Stimulated activated CD8-positive, alpha-beta memory T cell treated with anti-CD3 and anti-CD28 coated beads, Interleukin-15, amount 100 ng/mL, for 48 hours (primary cell): ENCODE measurements around the gene PCSK6.

Source experiments
- DNase-seq, 2 donors: peaks; one replicate each; pipeline ENCODE4 v3.0.0-alpha.2; 2020; ENCODE audit warnings: low read depth in 2 of 2

PCSK6 gene

GRCh38 chr15:101447561-101448071, 41.9 kb downstream of the PCSK6 start:
- no peak for DNase-seq

GRCh38 chr15:101447168-101447533, 42.4 kb downstream of the PCSK6 start:
- DNase-seq, result no peak

- no peak for DNase-seq
Observed at GRCh38 chr15:101446518-101447167, 42.9 kb downstream of the PCSK6 start.

GRCh38 chr15:101445562-101446517, 43.7 kb downstream of the PCSK6 start:
- DNase-seq, result no peak

- no peak for DNase-seq
Observed at GRCh38 chr15:101444807-101445508, 44.5 kb downstream of the PCSK6 start.

GRCh38 chr15:101444015-101444414, 45.5 kb downstream of the PCSK6 start:
- DNase-seq, result no peak

- DNase-seq, result no peak
Observed at GRCh38 chr15:101442272-101442671, 47.2 kb downstream of the PCSK6 start.

GRCh38 chr15:101441696-101442095, 47.8 kb downstream of the PCSK6 start:
- DNase-seq, result no peak

- no peak for DNase-seq
Observed at GRCh38 chr15:101440846-101441590, 48.5 kb downstream of the PCSK6 start.

GRCh38 chr15:101439920-101440319, 49.6 kb downstream of the PCSK6 start:
- no peak for DNase-seq

GRCh38 chr15:101439285-101439919, 50.1 kb downstream of the PCSK6 start:
- DNase-seq, result no peak

- no peak for DNase-seq
Observed at GRCh38 chr15:101438482-101439284, 50.8 kb downstream of the PCSK6 start.

GRCh38 chr15:101437618-101438481, 51.7 kb downstream of the PCSK6 start:
- no peak for DNase-seq

GRCh38 chr15:101437209-101437608, 52.3 kb downstream of the PCSK6 start:
- no peak for DNase-seq

- no peak for DNase-seq
Observed at GRCh38 chr15:101436526-101436925, 53.0 kb downstream of the PCSK6 start.

- no peak for DNase-seq
Observed at GRCh38 chr15:101435761-101436160, 53.7 kb downstream of the PCSK6 start.

GRCh38 chr15:101434032-101434920, 55.2 kb downstream of the PCSK6 start:
- no peak for DNase-seq

GRCh38 chr15:101433396-101433795, 56.1 kb downstream of the PCSK6 start:
- no peak for DNase-seq
